Upper lobe of left lung (tissue), 4 donors: Measurements from ENCODE around the gene CALR3.

Experiments
- CTCF ChIP-seq, 6 experiments: fragments of 450-650 bp in 4 of 6; fragments of 200-600 bp in 2 of 6; sonication (generic) in 2 of 6; IDR thresholded peaks; one replicate each; pipeline ENCODE4 v1.5.1; 2016 to 2019; ENCODE audit warnings: antibody characterized with exemption in 6 of 6
- POLR2A ChIP-seq, 4 donors: fragments of 450-650 bp; IDR thresholded peaks; one replicate each; pipeline ENCODE4 v1.5.1; 2016 to 2017; ENCODE audit warnings: antibody characterized with exemption in 4 of 4, mild to moderate bottlenecking in 2 of 4

GRCh38 chr19:16522559-16523377, 26.8 kb upstream of the CALR3 start:
- TF ChIP-seq CTCF (IDR thresholded peaks at IDR 0.05) (no peak), POLR2A (IDR thresholded peaks at IDR 0.05) (no peak)
